ENCODE measurements around the gene KRTAP4-5.

GRCh38 chr17:41121742-41122141, 27.9 kb downstream of the KRTAP4-5 start:
- TF ChIP-seq POLR2A (IDR thresholded peaks at IDR 0.05) = no peak
- TF ChIP-seq, protein P1, sequence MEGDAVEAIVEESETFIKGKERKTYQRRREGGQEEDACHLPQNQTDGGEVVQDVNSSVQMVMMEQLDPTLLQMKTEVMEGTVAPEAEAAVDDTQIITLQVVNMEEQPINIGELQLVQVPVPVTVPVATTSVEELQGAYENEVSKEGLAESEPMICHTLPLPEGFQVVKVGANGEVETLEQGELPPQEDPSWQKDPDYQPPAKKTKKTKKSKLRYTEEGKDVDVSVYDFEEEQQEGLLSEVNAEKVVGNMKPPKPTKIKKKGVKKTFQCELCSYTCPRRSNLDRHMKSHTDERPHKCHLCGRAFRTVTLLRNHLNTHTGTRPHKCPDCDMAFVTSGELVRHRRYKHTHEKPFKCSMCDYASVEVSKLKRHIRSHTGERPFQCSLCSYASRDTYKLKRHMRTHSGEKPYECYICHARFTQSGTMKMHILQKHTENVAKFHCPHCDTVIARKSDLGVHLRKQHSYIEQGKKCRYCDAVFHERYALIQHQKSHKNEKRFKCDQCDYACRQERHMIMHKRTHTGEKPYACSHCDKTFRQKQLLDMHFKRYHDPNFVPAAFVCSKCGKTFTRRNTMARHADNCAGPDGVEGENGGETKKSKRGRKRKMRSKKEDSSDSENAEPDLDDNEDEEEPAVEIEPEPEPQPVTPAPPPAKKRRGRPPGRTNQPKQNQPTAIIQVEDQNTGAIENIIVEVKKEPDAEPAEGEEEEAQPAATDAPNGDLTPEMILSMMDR (IDR thresholded peaks at IDR 0.05) = no peak
- TF ChIP-seq EP300 (IDR thresholded peaks at IDR 0.05) = no peak
